Karpas-422 (cell line): ENCODE measurements around the gene REEP6. TPM values are rescaled to one million over a fixed set of nuclear protein-coding genes. Genes with fewer than 3 reads are reported as not detected.

Experiments
- DNase-seq: peaks from one replicate; pipeline ENCODE4 v3.0.0-alpha.2; 2015
- H2AFZ ChIP-seq: fragments of 200-600 bp; sonication (generic); 2 replicates; pipeline ENCODE4 v1.6.1; 2014; ENCODE audit warnings: antibody characterized with exemption, low read length, mixed read lengths
- H3K27ac ChIP-seq: fragments of 200-600 bp; sonication (generic); 2 replicates; pipeline ENCODE4 v1.5.1; 2014; ENCODE audit warnings: mild to moderate bottlenecking, low read length, moderate library complexity
- H3K27me3 ChIP-seq: fragments of 200-600 bp; sonication (generic); 2 replicates; pipeline ENCODE4 v1.6.1; 2014; ENCODE audit warnings: low read length, mixed read lengths
- H3K36me3 ChIP-seq: fragments of 200-600 bp; sonication (generic); 2 replicates; pipeline ENCODE4 v1.6.1; 2014; ENCODE audit warnings: low read length, mixed read lengths; ENCODE audit not compliant: insufficient read depth
- H3K4me1 ChIP-seq: fragments of 200-600 bp; sonication (generic); 2 replicates; pipeline ENCODE4 v1.6.1; 2014; ENCODE audit warnings: mild to moderate bottlenecking, low read length, mixed read lengths
- H3K4me2 ChIP-seq: fragments of 200-600 bp; sonication (generic); 2 replicates; pipeline ENCODE4 v1.6.1; 2014; ENCODE audit warnings: low read length, low read depth, mild to moderate bottlenecking; ENCODE audit not compliant: poor library complexity, severe bottlenecking
- H3K4me3 ChIP-seq: fragments of 200-600 bp; sonication (generic); 2 replicates; pipeline ENCODE4 v1.5.1; 2014; ENCODE audit warnings: mild to moderate bottlenecking, antibody characterized with exemption, low read length, mixed read lengths
- H3K79me2 ChIP-seq: fragments of 200-600 bp; sonication (generic); 2 replicates; pipeline ENCODE4 v1.6.1; 2014; ENCODE audit warnings: mild to moderate bottlenecking, low read length, mixed read lengths
- H3K9ac ChIP-seq: fragments of 200-600 bp; sonication (generic); 2 replicates; pipeline ENCODE4 v1.6.0; 2014; ENCODE audit warnings: low read length
- H3K9me2 ChIP-seq: fragments of 200-600 bp; sonication (generic), shearing (Covaris generic); replicated peaks from 2 replicates; pipeline ENCODE4 v1.6.0; 2014; ENCODE audit warnings: mild to moderate bottlenecking, low read length, moderate library complexity; ENCODE audit not compliant: insufficient read depth
- H3K9me3 ChIP-seq: fragments of 300-700, 200-600 bp; sonication (generic); 2 replicates; pipeline ENCODE4 v1.6.1; 2014; ENCODE audit warnings: low read length, mixed read lengths
- H4K20me1 ChIP-seq: fragments of 200-600 bp; sonication (generic); 2 replicates; pipeline ENCODE4 v1.6.1; 2014; ENCODE audit warnings: mild to moderate bottlenecking, antibody characterized with exemption, low read length, low read depth; ENCODE audit not compliant: insufficient read depth
- total RNA-seq: library from RNA; depleted of rRNA; stranded (reverse); fragments of >200 nt; shearing (Covaris generic); gene quantifications from 2 replicates; pipeline ENCODE4 v1.2.3, GENCODE V29; 2014; ENCODE audit warnings: low replicate concordance

The REEP6 gene
- total RNA-seq, 1 experiment from 2014 or later = 1.5 TPM

DNA sequence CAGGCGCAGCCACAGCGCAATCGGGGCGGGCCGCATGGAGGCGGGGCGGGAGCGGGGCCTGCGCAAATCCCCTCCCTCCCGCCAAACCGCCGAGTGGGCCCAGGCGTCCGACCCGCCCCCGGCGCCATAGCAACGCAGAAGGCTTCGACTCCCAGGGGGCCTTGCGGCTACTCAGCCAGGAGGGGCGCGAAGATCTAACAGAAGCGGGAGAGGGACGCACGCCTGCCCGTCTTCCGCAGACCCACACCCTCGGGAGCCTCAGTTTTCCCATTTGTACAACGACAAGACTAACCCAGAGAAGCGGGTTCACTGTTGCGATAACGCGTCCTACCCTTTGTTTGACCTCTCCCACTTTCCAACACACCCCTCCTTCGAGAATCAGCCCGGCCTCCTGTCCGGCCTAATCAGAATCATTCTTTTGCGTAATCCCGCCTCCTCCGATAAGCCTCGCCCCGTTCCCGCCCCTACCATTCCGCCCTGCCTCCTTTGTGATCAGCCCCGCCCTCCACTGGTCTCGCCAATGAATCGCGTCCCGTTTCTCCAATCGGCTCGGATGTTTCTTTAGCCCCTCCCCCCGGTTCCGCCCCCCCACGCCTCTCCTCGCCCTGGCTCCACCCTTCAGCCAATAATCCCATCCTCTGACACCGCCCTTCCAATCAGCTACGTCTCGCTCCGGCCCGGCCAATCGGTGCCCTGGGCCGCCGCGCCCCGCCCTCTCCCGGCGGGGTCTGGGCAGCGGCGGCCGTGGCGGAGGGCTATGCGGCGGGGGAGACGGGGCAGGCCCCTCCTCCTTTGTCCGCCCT, 469 bp upstream of the REEP6 start, which contains the start of gene PCSK4:
Gene PCSK4 (minus strand): TSS at position 40 of the 803 bp plus-strand sequence. CDS start 4 bp downstream, at position 36.
- DNase-seq = peak; percentile 99
- no peaks in the 10 kb centered on the region for H3K36me3 ChIP-seq
- H3K4me2 ChIP-seq = peak within 1 kb of the TSS; percentile 94
- H2AFZ ChIP-seq = peak within 1 kb of the TSS; percentile 90
- peak within 1 kb of the TSS; percentile 78 for H3K4me3 ChIP-seq
- peaks cover 16% of the 10 kb centered on the region for H3K4me1 ChIP-seq
- no peaks in the 10 kb centered on the region for H3K9me2 ChIP-seq
- H3K27ac ChIP-seq = 0 out of 2 replicates have a peak within 1 kb of the TSS, but pooled peaks have one; percentile 6
- no peaks in the 10 kb centered on the region for H3K79me2 ChIP-seq
- no peaks in the 10 kb centered on the region for H4K20me1 ChIP-seq
- H3K27me3 ChIP-seq = no peaks in the 10 kb centered on the region
- H3K9me3 ChIP-seq = no peaks in the 10 kb centered on the region
- H3K9ac ChIP-seq = peak within 1 kb of the TSS; percentile 83

DNA sequence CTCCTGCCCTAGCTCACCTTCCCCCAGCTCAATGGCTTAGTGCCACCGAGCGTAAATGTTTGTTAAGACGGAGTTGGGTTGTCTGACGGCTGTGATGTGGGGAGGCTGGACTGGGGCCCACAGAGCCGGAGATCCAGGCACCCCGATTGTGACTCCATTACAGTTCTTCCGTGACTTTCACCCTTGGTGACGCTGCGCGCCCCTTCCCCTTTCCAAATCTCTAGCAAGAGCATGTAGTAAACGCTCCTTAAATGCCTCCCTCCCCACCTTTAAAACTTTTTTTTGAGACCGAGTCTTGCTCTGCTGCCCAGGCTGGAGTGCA, 829 bp downstream of the REEP6 start:
- Histone ChIP-seq H3K36me3 (no peaks in the 10 kb centered on the region), H3K79me2 (no peaks in the 10 kb centered on the region), H3K4me2 (no peak overlapping the region), H2AFZ (no peak overlapping the region), H3K9ac (no peak overlapping the region), H3K4me3 (no peak overlapping the region), H3K9me3 (no peaks in the 10 kb centered on the region), H3K4me1 (peaks cover 16% of the 10 kb centered on the region), H4K20me1 (no peaks in the 10 kb centered on the region), H3K9me2 (no peaks in the 10 kb centered on the region), H3K27ac (no peak overlapping the region), H3K27me3 (no peaks in the 10 kb centered on the region)
- no peak for DNase-seq

DNA sequence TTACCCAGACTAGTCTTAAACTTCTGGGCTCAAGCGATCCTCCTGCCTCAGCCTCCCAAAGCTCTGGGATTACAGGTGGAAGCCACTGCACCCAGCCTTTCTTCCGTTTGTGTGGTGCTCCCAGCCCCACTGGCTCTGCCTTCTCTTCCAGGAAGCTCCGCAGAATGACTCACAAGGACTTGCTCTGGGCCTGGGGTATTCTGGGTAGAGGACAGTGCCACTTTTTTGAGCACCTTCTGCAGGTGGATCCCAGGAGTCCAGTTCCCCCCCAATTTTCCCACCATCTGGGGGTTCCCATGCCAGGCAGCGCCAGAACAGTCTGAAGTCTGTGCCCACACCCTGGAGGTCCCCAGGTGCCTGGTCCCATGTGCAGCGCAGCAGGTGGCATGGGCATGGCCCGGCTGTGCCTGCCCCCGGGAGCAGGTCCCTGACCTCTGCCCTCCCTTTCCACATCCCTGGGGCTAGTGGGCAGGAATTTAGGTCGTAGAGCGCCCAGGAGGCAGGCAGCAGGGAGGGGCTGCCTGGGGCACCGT, 1.6 kb downstream of the REEP6 start:
- H3K4me1 ChIP-seq = peaks cover 16% of the 10 kb centered on the region
- H2AFZ ChIP-seq = no peak overlapping the region
- H3K9ac ChIP-seq = no peak overlapping the region
- no peaks in the 10 kb centered on the region for H3K36me3 ChIP-seq
- no peak overlapping the region for H3K27ac ChIP-seq
- no peaks in the 10 kb centered on the region for H3K27me3 ChIP-seq
- no peaks in the 10 kb centered on the region for H4K20me1 ChIP-seq
- no peak overlapping the region for H3K4me3 ChIP-seq
- no peaks in the 10 kb centered on the region for H3K9me3 ChIP-seq
- no peak overlapping the region for H3K4me2 ChIP-seq
- no peaks in the 10 kb centered on the region for H3K9me2 ChIP-seq
- DNase-seq = no peak
- H3K79me2 ChIP-seq = no peaks in the 10 kb centered on the region

- no peak for DNase-seq
- no peaks in the 10 kb centered on the region for H3K9me2 ChIP-seq
- no peaks in the 10 kb centered on the region for H4K20me1 ChIP-seq
- no peak overlapping the region for H3K4me2 ChIP-seq
- H3K79me2 ChIP-seq = no peaks in the 10 kb centered on the region
- no peak overlapping the region for H2AFZ ChIP-seq
- H3K9me3 ChIP-seq = no peaks in the 10 kb centered on the region
- peaks cover 20% of the 10 kb centered on the region for H3K4me1 ChIP-seq
- H3K36me3 ChIP-seq = no peaks in the 10 kb centered on the region
- no peak overlapping the region for H3K4me3 ChIP-seq
- H3K9ac ChIP-seq = no peak overlapping the region
- H3K27me3 ChIP-seq = no peaks in the 10 kb centered on the region
- H3K27ac ChIP-seq = no peak overlapping the region
These were observed 3.3 kb downstream of the REEP6 start for GRCh38 chr19:1494115-1494815.

- no peak overlapping the region for H3K4me3 ChIP-seq
- no peaks in the 10 kb centered on the region for H3K9me2 ChIP-seq
- DNase-seq = no peak
- no peaks in the 10 kb centered on the region for H3K9me3 ChIP-seq
- H3K27ac ChIP-seq = no peak overlapping the region
- no peaks in the 10 kb centered on the region for H3K36me3 ChIP-seq
- no peaks in the 10 kb centered on the region for H4K20me1 ChIP-seq
- H3K4me1 ChIP-seq = peaks cover 10% of the 10 kb centered on the region
- no peaks in the 10 kb centered on the region for H3K27me3 ChIP-seq
- no peaks in the 10 kb centered on the region for H3K79me2 ChIP-seq
- H3K9ac ChIP-seq = no peak overlapping the region
- H3K4me2 ChIP-seq = no peak overlapping the region
- H2AFZ ChIP-seq = no peak overlapping the region
These were observed 4.2 kb downstream of the REEP6 start for GRCh38 chr19:1495051-1495798.

DNA sequence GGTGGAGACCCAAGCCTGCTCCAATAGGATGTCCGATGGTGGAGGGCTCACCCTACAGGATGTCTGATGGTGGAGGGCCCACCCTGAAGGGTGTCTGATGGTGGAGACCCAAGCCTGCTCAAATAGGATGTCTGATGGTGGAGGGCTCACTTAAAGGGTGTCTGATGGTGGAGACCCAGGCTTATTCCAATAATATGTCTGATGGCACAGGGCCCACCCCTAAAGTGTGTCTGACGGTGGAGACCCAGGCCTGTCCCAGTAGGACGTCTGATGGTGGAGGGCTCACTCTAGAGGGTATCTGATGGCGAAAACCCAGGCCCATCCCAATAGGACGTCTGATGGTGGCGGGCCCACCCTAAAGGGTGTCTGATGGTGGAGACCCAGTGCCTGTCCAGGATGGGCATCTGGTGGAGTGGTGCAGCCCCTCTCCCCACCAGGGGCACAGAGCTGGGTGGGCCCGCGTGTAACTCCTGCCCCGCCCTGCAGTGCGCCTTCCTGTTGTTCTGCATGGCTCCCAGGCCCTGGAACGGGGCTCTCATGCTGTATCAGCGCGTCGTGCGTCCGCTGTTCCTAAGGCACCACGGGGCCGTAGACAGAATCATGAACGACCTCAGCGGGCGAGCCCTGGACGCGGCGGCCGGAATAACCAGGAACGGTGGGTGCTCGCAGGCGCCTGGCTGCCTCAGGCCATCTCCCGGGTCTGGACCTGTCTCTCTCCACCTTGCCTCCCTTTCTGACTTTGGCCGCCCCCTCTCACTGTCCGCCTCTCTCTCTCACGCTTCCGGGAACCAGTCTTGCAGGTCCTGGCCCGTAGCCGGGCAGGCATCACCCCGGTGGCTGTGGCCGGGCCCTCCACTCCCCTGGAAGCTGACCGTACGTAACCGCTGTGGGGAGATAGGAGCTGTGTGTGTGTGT, 5.1 kb downstream of the REEP6 start:
- no peaks in the 10 kb centered on the region for H3K36me3 ChIP-seq
- no peak for DNase-seq
- no peaks in the 10 kb centered on the region for H3K79me2 ChIP-seq
- no peak overlapping the region for H3K9ac ChIP-seq
- H2AFZ ChIP-seq = no peak overlapping the region
- no peaks in the 10 kb centered on the region for H3K9me2 ChIP-seq
- no peak overlapping the region for H3K4me3 ChIP-seq
- peaks cover 7% of the 10 kb centered on the region; the same call in 1 of the 2 replicates for H3K4me1 ChIP-seq
- no peak overlapping the region for H3K27ac ChIP-seq
- H3K27me3 ChIP-seq = no peaks in the 10 kb centered on the region
- H3K9me3 ChIP-seq = no peaks in the 10 kb centered on the region
- no peaks in the 10 kb centered on the region for H4K20me1 ChIP-seq
- H3K4me2 ChIP-seq = no peak overlapping the region

DNA sequence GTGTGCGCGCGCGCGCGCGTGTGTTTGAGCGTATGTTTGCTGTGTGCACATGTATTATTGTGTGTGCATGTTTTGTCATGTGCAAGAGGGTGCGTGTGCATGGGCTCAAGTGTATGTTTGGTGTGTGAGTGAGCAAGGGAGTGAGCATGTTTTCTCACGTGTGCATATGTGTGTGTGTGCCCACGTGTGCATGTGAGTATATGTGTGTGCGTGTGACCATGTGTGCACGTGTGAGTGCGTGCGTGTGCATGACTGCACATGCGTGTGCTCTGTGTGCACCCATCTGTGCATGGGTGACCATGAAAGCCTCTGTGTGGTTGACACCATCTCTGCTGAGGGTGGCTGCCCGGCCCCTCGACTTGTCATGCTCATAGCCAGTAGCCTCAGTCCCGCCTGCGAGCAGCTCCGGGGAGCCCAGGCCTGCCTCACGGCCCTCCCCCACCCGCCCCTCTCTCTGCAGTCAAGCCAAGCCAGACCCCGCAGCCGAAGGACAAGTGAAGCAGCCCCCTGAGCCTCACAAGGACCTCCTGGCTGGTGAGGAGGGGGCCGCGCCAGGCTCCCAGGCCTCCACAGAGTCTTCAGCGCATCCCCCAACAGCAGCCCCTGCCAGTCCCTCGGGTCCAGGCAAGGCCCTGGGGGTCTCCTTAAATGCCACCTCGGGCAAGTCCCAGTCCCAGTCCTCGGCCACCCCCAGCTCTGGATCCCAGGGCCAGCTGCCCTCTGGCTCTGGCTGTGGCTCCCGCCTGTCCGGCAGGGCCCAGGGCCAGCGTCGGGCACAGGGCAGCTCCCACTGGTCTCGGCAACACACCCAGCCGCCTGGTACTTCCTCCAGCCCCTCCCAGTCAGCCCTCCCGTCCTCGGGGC, 6.0 kb downstream of the REEP6 start:
- H3K9ac ChIP-seq = no peak overlapping the region
- H3K9me2 ChIP-seq = no peaks in the 10 kb centered on the region
- H3K79me2 ChIP-seq = no peaks in the 10 kb centered on the region
- no peaks in the 10 kb centered on the region for H3K27me3 ChIP-seq
- H3K4me3 ChIP-seq = no peak overlapping the region
- H4K20me1 ChIP-seq = no peaks in the 10 kb centered on the region
- DNase-seq = no peak
- peaks cover 5% of the 10 kb centered on the region; the same call in 1 of the 2 replicates for H3K4me1 ChIP-seq
- no peaks in the 10 kb centered on the region for H3K9me3 ChIP-seq
- H3K27ac ChIP-seq = no peak overlapping the region
- no peaks in the 10 kb centered on the region for H3K36me3 ChIP-seq
- H3K4me2 ChIP-seq = no peak overlapping the region
- no peak overlapping the region for H2AFZ ChIP-seq
